Gastroesophageal sphincter (tissue), 2 donors: ENCODE results near the gene HIVEP3.

Experiments
- EP300 ChIP-seq: sonication (generic); formaldehyde crosslinking; IDR thresholded peaks from one replicate; pipeline ENCODE4 v1.6.1; 2017; ENCODE audit warnings: antibody characterized with exemption, mild to moderate bottlenecking
- POLR2AphosphoS5 ChIP-seq: sonication (generic); formaldehyde crosslinking; IDR thresholded peaks from one replicate; pipeline ENCODE4 v1.6.1; 2017; ENCODE audit warnings: antibody characterized with exemption

- TF ChIP-seq EP300 (no peak), POLR2AphosphoS5 (no peak)
Observed at GRCh38 chr1:41888756-41889155, 30.0 kb downstream of the HIVEP3 start.
